ENCODE results near the gene PRDM16.

Gene PRDM16

GRCh38 chr1:3373700-3374405 lies 304.9 kb downstream of the PRDM16 start:
- H3K4me2 ChIP-seq (ENCODE audit: low read depth, low read length, poor library complexity, severe bottlenecking) = no peak overlapping the region

GRCh38 chr1:3375245-3375644 lies 306.2 kb downstream of the PRDM16 start:
- Histone ChIP-seq H3K4me2 (ENCODE audit: low read depth, low read length, poor library complexity, severe bottlenecking) (no peak overlapping the region), H3K79me2 (ENCODE audit: insufficient read depth, low read length) (no peaks in the 10 kb centered on the region), H3K9me2 (replicated peaks; ENCODE audit: low read depth, low read length) (no peaks in the 10 kb centered on the region), H3K4me1 (ENCODE audit: insufficient read depth, low read length, poor library complexity, severe bottlenecking) (peaks cover 17% of the 10 kb centered on the region), H3K9ac (ENCODE audit: low read depth, low read length, poor library complexity, severe bottlenecking) (no peak overlapping the region), H3K27me3 (ENCODE audit: insufficient read depth, low read length, poor library complexity, severe bottlenecking) (no peaks in the 10 kb centered on the region), H3K9me3 (ENCODE audit: insufficient read depth, low read depth, low read length) (no peaks in the 10 kb centered on the region), H3F3A (ENCODE audit: low read depth) (no peaks in the 10 kb centered on the region), H2AFZ (ENCODE audit: low read length) (no peak overlapping the region), H3K4me3 (ENCODE audit: low read length, poor library complexity, severe bottlenecking) (no peak overlapping the region), H3K36me3 (ENCODE audit: insufficient read depth, low read length) (no peaks in the 10 kb centered on the region; the same call in 1 of the 2 replicates), H4K20me1 (ENCODE audit: insufficient read depth, low read length, poor library complexity, severe bottlenecking) (no peaks in the 10 kb centered on the region)
- TF ChIP-seq CTCF (conservative IDR thresholded peaks at IDR 0.05; ENCODE audit: low read length) = no peak
- no peak for TF ChIP-seq EZH2phosphoT487 (IDR thresholded peaks at IDR 0.05; ENCODE audit: borderline replicate concordance)

More at GRCh38 chr1:3373700-3374405, 304.9 kb downstream of the PRDM16 start:
- no peaks in the 10 kb centered on the region for H3K9me2 ChIP-seq (replicated peaks; ENCODE audit: low read depth, low read length)
- H3K79me2 ChIP-seq (ENCODE audit: insufficient read depth, low read length) = no peaks in the 10 kb centered on the region
- H2AFZ ChIP-seq (ENCODE audit: low read length) = no peak overlapping the region
- H3K36me3 ChIP-seq (ENCODE audit: insufficient read depth, low read length) = no peaks in the 10 kb centered on the region; the same call in 1 of the 2 replicates
- no peaks in the 10 kb centered on the region for H4K20me1 ChIP-seq (ENCODE audit: insufficient read depth, low read length, poor library complexity, severe bottlenecking)
- H3F3A ChIP-seq (ENCODE audit: low read depth) = no peaks in the 10 kb centered on the region
- H3K9me3 ChIP-seq (ENCODE audit: insufficient read depth, low read depth, low read length) = no peaks in the 10 kb centered on the region
- no peak overlapping the region for H3K4me3 ChIP-seq (ENCODE audit: low read length, poor library complexity, severe bottlenecking)
- H3K27me3 ChIP-seq (ENCODE audit: insufficient read depth, low read length, poor library complexity, severe bottlenecking) = no peaks in the 10 kb centered on the region
- H3K9ac ChIP-seq (ENCODE audit: low read depth, low read length, poor library complexity, severe bottlenecking) = no peak overlapping the region
- H3K4me1 ChIP-seq (ENCODE audit: insufficient read depth, low read length, poor library complexity, severe bottlenecking) = peaks cover 17% of the 10 kb centered on the region
- TF ChIP-seq EZH2phosphoT487 (IDR thresholded peaks at IDR 0.05; ENCODE audit: borderline replicate concordance) (no peak), CTCF (conservative IDR thresholded peaks at IDR 0.05; ENCODE audit: low read length) (no peak)

GRCh38 chr1:3377166-3377565 lies 308.2 kb downstream of the PRDM16 start:
- no peak overlapping the region for H2AFZ ChIP-seq (ENCODE audit: low read length)
- no peaks in the 10 kb centered on the region for H3K9me3 ChIP-seq (ENCODE audit: insufficient read depth, low read depth, low read length)
- H3F3A ChIP-seq (ENCODE audit: low read depth) = no peaks in the 10 kb centered on the region
- no peak overlapping the region for H3K4me3 ChIP-seq (ENCODE audit: low read length, poor library complexity, severe bottlenecking)
- H3K27me3 ChIP-seq (ENCODE audit: insufficient read depth, low read length, poor library complexity, severe bottlenecking) = no peaks in the 10 kb centered on the region
- no peaks in the 10 kb centered on the region for H3K9me2 ChIP-seq (replicated peaks; ENCODE audit: low read depth, low read length)
- TF ChIP-seq EZH2phosphoT487 (IDR thresholded peaks at IDR 0.05; ENCODE audit: borderline replicate concordance) = no peak
- TF ChIP-seq CTCF (conservative IDR thresholded peaks at IDR 0.05; ENCODE audit: low read length) = no peak
- no peaks in the 10 kb centered on the region for H4K20me1 ChIP-seq (ENCODE audit: insufficient read depth, low read length, poor library complexity, severe bottlenecking)
- no peaks in the 10 kb centered on the region for H3K79me2 ChIP-seq (ENCODE audit: insufficient read depth, low read length)
- H3K9ac ChIP-seq (ENCODE audit: low read depth, low read length, poor library complexity, severe bottlenecking) = no peak overlapping the region
- no peaks in the 10 kb centered on the region; the same call in 1 of the 2 replicates for H3K36me3 ChIP-seq (ENCODE audit: insufficient read depth, low read length)
- no peak overlapping the region for H3K4me2 ChIP-seq (ENCODE audit: low read depth, low read length, poor library complexity, severe bottlenecking)
- peaks cover 17% of the 10 kb centered on the region for H3K4me1 ChIP-seq (ENCODE audit: insufficient read depth, low read length, poor library complexity, severe bottlenecking)
